GM19438 (cell line): Measurements from ENCODE around the gene CCDC149.
A peak's percentile ranks its signal among the peaks of the same experiment; 100 is the strongest.

Experiments
- ATAC-seq: cut with Tn5 transposase; IDR thresholded peaks from one replicate; pipeline ENCODE4 v1.9.1; 2021; ENCODE audit warnings: low read depth; ENCODE audit not compliant: unreplicated experiment

The CCDC149 gene

DNA sequence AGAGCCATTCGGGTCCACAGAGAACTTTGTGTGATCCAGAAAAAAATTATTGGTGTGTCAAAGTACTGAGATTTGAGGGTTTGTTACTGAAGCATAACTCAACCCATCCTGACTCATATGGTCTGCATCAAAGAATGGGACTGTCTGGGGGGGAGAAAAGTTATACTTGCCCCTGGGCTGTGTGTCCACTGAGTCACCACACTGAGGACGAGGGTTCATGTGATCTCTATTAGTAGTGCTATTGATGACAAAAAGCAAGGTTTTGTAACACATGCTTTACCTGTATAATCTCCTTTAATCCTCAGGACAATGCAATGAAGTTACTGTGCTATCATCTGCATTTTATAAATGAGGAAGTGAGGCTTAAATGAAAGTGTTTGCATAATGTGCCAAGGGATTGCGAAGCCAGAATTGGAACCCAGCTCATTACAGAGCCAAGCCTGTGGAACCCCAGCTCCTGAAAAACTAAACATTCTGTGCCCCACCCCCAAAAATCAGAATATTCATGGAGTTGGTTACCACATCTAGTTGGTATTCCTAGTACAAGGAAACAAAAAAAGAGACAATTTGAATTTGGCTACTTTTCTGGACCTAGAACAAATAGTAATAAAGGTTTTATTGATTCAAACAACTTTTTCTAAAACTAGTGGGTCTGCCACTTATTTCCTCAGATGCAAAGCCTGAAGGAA, 31.2 kb downstream of the CCDC149 start:
- ATAC-seq = no peak

DNA sequence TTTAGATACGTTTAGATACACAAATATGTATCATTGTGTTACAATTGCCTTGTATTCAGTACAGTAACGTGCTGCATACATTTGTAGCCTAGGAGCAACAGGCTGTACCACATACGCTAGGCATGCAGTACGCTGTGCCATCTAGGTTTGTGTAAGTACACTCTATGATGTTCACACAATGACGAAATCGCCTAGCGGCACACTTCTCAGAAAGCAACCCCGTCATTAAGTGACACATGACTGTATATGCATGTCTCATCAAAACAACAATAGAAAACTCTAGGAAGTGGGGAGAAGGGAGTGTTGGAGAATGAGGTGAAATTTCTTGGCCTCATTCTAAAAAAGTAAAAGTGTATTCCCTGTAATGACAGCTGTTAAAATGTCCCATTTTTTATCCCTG, 32.7 kb downstream of the CCDC149 start:
- no peak for ATAC-seq

DNA sequence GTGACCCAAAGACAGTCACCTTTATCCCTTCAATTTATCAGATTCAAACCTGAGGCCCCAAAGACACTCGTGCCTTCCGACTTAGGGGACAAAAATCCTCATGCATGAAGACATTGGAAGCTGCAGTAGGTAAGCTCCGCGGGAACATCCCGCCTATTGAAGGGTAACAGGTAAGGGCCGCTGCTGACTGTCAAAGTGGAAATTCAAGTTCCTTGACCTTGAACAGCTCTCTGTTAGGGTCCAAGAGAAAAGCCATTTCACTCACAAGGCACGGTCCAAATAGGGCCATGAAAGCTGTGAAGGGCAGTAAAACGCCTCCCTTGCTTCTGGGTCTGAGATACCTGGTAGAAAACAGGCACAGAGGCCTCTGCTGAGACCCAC, 34.2 kb downstream of the CCDC149 start:
- ATAC-seq = no peak

DNA sequence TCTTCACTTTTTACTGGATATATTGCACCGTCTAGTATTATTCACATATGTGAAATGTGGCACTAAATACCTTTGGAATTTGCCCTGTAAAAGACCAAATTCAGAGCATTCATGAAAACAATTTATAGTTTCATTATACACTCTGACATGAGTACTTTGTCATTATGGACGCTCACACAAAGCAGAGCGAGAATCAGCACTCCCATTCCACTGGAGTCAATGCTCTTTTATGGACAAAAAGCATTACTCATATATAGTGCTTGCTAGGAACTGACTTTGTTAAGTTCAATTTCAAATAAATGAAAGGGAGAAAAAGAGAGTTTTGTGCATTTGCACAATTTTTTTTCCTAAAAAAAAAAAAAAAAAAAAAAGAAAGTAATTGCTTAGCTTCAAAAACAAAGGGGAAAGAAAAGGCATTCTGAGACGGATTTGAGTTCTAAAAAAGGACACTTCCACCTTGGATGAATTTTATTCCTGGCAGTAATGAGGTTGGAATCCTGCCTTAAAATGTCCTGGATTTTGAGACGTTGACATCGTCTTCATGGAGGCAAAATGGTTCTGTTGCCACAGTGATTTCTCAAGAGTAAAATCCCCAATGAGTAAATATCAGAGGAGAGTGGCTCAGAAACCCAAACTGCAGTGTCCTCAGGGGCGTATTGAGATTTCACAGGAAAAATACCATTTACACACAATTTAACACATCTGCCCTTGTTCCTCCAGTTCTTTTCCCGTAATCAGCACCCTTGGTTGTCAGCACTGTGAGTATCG, 34.8 kb downstream of the CCDC149 start:
- ATAC-seq = no peak

DNA sequence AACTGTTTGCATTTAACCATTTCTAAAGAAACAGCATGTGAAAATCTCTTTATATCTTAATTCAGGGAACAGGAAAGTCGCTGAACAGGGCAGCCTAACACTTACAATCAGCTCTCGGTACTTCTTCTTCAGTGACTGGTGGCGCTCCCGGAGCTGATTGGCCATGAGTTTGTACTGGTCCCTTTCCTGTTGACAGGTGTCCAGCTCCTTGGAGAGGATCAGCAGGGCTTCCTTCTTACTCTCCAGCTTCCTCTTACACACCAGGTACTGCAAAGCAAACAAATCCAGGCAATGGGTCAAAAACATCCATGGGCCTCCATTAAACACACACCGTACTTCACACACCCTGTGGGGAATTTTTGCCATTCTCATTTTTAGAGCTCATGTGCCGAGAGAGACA, 36.4 kb downstream of the CCDC149 start:
- no peak for ATAC-seq

DNA sequence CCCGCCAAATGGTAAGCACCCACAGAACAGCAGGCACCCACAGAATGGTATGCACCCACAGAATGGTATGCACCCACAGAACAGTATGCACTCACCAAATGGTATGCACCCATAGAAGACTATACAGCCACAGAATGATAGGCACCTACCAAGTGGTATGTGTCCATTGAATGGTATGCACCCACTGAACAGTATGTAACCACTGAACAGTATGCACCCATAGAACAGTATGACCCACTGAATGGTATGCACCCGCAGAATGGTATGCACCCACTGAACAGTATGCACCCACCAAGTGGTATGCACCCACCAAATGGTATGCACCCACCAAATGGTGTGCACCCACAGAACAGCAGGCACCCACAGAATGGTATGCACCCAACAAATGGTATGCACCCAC, 40.1 kb downstream of the CCDC149 start:
- no peak for ATAC-seq

DNA sequence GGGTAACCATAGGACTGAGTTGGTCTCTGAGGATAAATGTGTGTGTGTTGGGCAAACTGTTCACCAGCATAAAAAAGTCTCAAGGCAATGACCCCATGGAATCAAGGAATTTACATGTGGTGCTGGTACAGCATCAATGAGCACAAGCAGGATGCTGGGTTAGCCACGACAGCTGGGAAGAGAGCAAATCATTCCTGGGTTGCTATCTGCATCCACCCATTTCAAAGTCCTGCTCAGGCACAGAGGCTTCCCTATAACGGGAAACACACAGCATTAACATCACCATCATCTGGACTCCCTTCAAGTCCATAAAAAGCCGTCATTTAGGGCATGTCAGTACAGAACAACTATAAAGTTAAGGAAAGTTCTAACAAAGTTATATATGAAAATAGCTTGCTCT, 41.6 kb downstream of the CCDC149 start:
- no peak for ATAC-seq

DNA sequence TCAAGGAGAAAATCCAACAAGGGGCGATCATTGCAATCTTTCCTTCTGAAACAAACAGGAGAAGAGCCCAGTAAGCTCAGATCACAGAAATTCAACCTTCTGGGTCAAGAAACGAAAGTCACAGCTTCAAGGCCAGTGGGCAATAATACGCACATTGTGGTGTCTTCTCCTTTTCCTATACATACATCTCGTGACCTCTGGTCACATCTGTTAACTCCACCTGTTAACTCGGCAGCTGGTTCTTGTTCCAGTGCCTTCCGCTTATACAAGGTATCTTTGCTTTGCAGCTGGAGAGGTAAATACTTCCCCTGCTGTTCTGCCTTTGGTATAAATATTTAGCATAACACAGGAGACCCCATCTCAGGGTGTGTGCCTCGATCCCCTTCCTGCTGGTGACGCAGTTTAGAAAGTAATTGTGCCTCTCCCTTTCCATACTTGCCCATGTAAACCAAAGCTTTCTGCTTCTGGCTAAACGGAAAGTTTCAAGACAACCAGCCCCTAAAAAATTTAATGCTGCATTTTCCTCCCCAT, 45.0 kb downstream of the CCDC149 start:
- ATAC-seq = no peak

DNA sequence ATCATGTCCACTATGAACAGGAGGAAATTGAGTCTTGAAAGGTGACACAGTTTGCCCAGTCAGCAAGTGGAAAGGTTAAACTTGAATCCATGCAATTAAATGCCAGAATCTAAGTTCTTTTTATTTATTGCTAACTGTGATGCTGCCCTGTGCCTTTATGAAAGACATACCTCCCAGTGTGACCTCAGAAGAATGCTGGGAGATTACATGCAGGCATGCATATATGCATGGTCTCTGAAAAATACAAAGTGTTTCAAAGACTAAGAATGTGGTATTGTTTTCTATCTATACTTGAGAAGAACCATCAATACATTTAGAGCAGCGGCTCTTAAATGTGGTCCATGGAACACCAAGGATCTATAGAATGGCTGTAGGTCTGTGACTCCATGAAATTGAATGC, 45.6 kb downstream of the CCDC149 start:
- no peak for ATAC-seq

DNA sequence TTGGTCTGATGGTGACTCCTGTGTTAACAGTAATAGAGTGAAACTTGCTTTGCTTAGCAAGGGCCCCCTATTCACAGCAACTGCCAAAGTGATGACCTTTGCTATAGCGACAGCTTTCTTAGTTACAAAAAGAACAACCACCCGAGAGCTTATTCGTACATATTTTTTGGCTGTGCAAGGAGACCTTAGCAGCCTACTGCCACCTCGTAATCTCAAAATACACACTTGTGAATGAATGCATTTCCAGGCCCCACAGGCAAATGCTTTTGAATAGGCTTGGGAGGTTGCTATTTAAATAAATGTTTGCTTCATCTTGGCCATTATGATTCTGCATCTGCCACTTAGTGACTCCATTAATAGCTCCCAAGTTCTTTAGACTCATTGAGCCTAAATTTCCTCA, 47.4 kb downstream of the CCDC149 start:
- ATAC-seq = no peak

DNA sequence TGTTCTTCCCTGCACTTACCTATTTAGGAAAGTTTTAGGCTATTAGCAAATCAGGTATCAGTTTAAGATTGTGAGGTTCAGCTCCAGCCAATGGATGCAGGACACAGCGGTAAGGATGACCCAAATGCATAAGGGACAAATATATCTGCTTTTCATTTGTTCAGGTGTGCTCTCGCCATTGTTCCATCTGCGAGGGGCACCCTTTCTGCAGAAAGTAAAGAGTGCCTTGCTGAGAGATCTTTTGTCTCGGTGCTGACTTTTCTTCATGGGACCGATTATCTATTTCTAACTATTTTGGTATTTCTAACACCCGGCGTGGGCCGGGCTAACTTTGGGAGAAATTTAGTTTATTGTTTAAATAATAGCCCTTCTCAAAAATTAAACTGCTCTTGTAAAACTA, 49.0 kb downstream of the CCDC149 start:
- no peak for ATAC-seq

DNA sequence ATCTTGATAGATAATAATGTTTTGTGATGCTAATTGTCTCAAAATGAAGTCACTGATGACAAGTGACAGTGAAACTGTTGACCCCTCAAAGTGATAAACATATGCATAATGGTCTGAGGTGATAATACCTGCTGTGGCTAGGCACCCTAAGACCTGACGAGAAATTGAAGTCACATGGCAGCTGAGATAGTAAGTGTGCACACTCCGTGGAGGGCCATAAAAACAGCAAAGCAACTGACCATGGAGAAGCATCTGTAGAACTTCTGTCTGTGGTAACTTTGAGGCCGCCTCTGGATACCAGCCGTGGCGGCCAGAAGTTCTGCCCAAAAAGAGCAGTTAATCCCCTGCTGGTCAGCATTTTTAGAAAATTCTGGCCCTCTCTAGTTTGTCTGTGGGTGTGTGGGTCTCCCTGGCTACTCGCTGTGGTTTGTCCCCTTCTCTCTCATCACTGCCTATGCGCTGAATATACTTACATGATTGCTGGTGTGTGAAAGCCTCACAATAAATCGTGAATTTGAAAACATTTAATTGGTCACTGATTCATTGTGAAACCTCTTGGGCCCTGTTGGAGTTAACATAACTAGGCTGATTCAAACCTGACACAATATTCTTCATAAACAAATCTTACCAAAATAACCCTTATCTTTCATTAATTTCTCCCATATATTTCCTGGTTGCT, 50.6 kb downstream of the CCDC149 start:
- peak; percentile 79 for ATAC-seq

DNA sequence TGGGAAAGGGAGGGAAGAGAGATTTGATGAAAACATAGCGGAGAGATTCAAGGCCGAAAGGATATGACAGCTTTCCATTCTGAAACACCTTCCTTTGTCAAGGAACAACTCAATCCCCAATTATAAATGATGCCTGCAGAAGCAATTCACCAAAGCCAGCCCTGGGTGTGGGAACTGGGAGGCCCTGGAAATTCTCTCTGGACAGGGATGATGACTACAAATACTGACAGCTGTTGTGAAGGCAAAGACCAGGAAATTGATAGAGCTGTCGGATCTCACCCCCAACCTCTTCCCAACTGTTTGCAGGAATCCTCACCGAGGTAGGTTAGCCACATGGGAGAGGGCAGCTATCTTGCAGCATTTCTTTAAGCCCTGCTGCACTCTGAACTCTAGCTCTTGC, 54.3 kb downstream of the CCDC149 start:
- ATAC-seq = no peak

DNA sequence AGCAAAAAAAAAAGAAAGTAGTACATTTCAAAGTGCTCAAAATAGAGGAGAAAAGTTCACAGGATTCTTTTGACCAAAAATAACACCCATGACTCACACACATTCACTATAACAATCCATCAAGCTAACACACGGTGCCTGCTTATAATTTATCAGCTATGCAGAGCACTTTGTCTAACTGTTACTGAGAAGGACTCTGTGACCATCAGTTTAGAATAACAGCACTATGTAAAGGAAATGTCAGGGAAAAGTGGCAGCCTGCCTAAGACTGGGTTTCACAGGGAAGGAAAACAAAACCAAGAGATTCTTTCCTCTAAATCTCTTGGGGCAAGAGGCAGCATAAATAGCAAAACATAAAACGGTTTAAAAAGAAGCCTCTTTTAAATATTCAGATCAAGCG, 54.8 kb downstream of the CCDC149 start:
- no peak for ATAC-seq

DNA sequence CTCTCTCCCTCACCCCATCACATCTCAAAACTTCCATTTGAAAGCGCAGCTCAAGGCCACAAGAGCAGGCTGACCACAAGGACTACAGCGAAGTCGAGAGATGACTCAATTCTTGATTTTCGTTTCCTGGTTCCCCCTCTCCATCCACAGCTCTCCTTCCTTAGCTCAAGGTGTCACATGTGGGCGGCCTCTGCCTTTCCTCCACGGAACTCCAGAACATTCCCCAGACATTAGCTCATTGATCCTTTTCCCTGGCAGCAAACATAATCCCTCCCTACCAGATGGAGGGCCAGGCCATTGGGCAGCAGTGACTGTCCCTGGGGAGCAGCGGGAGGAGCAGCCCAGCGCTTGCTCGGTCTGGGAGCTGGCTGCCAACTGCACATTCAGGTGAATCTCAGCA, 56.3 kb downstream of the CCDC149 start:
- ATAC-seq = peak; percentile 99

DNA sequence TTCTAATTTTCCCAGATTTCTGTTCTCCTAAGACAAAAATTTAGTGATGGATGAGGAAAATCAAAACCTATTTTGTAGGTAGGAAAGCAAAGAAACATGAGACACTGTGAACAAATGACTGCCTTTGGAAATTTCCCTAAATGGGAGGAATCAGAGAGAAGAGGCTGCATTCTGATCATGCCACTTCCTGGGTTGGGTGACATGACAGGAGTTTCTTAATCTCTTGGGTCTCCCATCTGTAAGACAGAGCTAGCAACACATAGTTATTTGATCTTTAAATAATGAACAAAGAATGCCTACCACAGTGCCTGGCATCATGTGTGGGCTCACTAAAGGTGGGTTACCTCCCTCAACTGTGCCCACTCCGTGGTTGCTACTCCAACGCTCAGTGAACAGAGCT, 57.1 kb downstream of the CCDC149 start:
- no peak for ATAC-seq

DNA sequence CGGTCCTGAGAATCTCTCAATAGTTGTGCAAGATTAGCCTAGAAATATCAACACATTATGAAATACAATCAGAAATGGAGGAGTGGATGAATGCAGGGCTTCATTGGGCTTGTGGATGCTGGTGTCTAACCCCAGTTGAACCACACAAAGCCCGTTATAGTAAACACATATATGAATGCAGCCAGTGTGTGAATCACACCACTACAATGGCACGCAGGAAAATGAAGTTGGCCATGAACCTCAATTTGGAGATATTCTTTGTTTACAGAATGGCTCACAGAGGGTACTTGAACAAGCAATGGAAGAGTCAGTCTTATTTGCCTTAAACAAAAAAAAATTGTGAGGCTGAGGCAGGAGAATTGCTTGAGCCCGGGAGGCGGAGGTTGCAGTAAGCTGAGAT, 59.7 kb downstream of the CCDC149 start:
- ATAC-seq = no peak

DNA sequence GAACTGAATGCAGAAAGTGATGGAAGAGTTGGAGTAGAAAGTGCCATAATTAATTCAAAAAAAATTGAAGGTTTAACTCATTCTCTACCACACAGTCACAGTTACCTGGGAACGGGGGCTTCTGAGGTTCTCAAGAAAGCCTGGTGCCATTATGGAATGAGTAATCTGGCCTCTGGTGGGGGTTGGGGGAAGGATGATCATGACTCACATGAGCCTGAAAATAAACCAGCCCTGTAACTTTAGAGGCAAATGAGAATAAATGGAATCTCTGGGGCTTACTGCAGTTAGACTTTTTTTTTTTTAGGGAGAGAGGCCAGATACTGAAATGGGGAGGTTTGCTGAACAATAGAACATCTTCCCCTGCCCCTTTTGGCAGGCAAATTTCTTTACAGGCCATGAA, 62.2 kb downstream of the CCDC149 start:
- ATAC-seq = no peak

DNA sequence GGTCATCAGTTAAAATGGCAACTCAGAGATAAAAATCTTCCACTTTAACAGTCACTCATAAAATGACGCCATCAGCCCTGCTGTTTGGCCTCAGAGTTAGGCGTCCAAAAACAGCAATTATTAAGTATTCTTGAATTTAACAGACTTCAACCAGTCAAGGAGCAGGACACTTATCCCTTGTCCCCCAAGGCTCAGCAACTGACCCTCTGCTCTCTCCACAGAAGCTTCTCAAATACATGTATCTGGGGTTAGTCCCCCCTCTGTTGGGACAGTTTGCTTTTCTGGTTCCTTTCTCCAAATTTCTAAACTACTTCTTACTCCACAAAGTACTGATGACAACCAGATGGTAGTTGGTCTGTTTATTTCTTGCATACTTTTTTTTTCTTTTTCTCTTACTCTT, 63.1 kb downstream of the CCDC149 start:
- no peak for ATAC-seq

DNA sequence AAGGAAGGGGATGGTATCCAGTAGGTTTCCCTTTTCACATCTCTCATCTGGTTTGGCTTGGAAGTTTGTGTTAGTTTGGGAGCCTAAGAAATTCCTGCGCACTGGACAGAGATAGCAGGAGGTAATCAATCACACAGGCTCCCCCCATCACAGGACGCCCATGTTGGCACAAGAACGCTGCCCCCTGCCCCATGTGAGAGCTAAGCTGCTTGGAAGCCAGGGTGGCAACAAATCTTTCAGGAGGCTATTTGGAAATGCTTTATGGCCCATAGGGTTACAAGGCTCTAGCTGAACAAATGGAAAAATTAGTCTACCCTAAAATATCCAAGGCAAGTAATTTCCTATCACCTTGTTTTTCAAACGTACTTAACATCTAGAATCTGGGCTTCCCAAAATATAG, 63.5 kb downstream of the CCDC149 start:
- no peak for ATAC-seq

DNA sequence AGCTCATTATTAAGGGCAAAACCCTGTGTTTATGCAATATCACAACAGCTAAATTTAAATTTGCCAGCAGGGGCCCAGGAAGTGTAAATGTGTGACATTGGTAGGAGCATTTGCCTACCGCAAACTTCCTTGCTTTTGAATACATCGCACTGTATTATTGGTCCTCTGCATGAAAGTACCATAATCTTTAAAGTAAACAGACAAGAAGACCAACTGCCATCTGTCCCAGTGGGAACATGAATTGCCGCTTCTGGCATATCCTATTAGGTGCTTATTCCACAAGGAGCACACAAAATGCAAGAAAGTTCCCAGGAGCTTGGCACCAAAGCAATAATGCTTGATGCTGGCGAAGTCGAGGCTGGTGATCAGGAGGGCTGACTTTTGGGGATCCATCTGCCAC, 66.1 kb downstream of the CCDC149 start:
- ATAC-seq = no peak

DNA sequence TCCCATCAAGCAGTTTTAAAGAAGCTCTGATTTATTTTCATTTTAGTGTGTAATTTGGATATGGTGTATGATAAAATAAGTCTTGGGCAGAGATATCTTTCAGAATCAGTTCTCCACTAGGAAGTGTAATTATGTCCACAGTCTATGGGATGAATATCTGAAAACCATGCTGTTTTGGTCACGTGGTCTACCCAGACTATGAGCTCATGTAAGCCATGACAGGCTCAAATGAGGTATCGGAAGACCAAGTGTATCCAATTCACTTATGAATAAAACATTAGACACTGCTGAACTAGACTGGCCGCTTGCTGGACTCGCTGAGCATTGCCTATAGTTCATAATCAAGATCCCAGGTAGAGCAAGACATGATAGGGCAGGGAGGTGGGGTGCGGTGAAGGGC, 66.9 kb downstream of the CCDC149 start:
- ATAC-seq = no peak
